Measurements from ENCODE around the gene C1QTNF8.

The C1QTNF8 gene

GRCh38 chr16:1074379-1074649 is 21.7 kb downstream of the C1QTNF8 start:
- peaks cover 29% of the 10 kb centered on the region for H3K27me3 ChIP-seq (ENCODE audit: insufficient read depth, poor library complexity, severe bottlenecking)
- TF ChIP-seq GABPA (IDR thresholded peaks at IDR 0.05; ENCODE audit: low read depth) (no peak), SPI1 (IDR thresholded peaks at IDR 0.05; ENCODE audit: borderline replicate concordance, low read depth) (no peak), POLR2AphosphoS5 (IDR thresholded peaks at IDR 0.05; ENCODE audit: low read depth) (no peak), REST (IDR thresholded peaks at IDR 0.05; ENCODE audit: insufficient replicate concordance, low read depth) (no peak), CTCF (IDR thresholded peaks at IDR 0.05; ENCODE audit: insufficient read depth, low read length) (no peak)
- H3K4me3 ChIP-seq (replicated peaks; ENCODE audit: insufficient read depth, low read length) = no peak overlapping the region
- no peak for DNase-seq (ENCODE audit: low read depth in 1 of 2, low spot score in 1 of 2)
- no peak overlapping the region for H3K27ac ChIP-seq (replicated peaks)

- H3K4me3 ChIP-seq (replicated peaks; ENCODE audit: insufficient read depth, low read length) = no peak overlapping the region
- TF ChIP-seq GABPA (IDR thresholded peaks at IDR 0.05; ENCODE audit: low read depth) (no peak), REST (IDR thresholded peaks at IDR 0.05; ENCODE audit: insufficient replicate concordance, low read depth) (no peak), SPI1 (IDR thresholded peaks at IDR 0.05; ENCODE audit: borderline replicate concordance, low read depth) (no peak)
- H3K27me3 ChIP-seq (ENCODE audit: insufficient read depth, poor library complexity, severe bottlenecking) = peaks cover 29% of the 10 kb centered on the region
- DNase-seq (ENCODE audit: low read depth in 1 of 2, low spot score in 1 of 2) = no peak
- H3K27ac ChIP-seq (replicated peaks) = no peak overlapping the region
Measured at GRCh38 chr16:1073566-1074378, 22.3 kb downstream of the C1QTNF8 start.

GRCh38 chr16:1073262-1073558 is 22.8 kb downstream of the C1QTNF8 start:
- Histone ChIP-seq H3K4me3 (replicated peaks; ENCODE audit: insufficient read depth, low read length) (no peak overlapping the region), H3K27me3 (ENCODE audit: insufficient read depth, poor library complexity, severe bottlenecking) (peaks cover 29% of the 10 kb centered on the region), H3K27ac (replicated peaks) (no peak overlapping the region)
- no peak for DNase-seq (ENCODE audit: low read depth in 1 of 2, low spot score in 1 of 2)
- TF ChIP-seq REST (IDR thresholded peaks at IDR 0.05; ENCODE audit: insufficient replicate concordance, low read depth) (no peak), SPI1 (IDR thresholded peaks at IDR 0.05; ENCODE audit: borderline replicate concordance, low read depth) (no peak), POLR2AphosphoS5 (IDR thresholded peaks at IDR 0.05; ENCODE audit: low read depth) (no peak), CTCF (IDR thresholded peaks at IDR 0.05; ENCODE audit: insufficient read depth, low read length) (no peak), GABPA (IDR thresholded peaks at IDR 0.05; ENCODE audit: low read depth) (no peak)
